ENCODE results near the gene FER.
"Not testable (repeated sequence)": the region's sequence is repeated elsewhere in the genome, so short reads cannot be mapped to it uniquely, and the experiment has no call there.

Gene FER

GRCh38 chr5:108760512-108760911 lies 12.8 kb downstream of the FER start:
- TF ChIP-seq CTCF (IDR thresholded peaks at IDR 0.05; ENCODE audit: low read length, missing control alignments), result no peak
- DNase-seq (ENCODE audit: low read depth), result no peak
- H3K4me3 ChIP-seq (replicated peaks; ENCODE audit: low read depth, low read length), result no peak overlapping the region

GRCh38 chr5:108762660-108763059 lies 15.0 kb downstream of the FER start:
- no peak for TF ChIP-seq CTCF (IDR thresholded peaks at IDR 0.05; ENCODE audit: low read length, missing control alignments)
- H3K4me3 ChIP-seq (replicated peaks; ENCODE audit: low read depth, low read length), result no peak overlapping the region
- no peak for DNase-seq (ENCODE audit: low read depth)

GRCh38 chr5:108763222-108763916 lies 15.7 kb downstream of the FER start:
- TF ChIP-seq CTCF (IDR thresholded peaks at IDR 0.05; ENCODE audit: low read length, missing control alignments), result no peak
- DNase-seq (ENCODE audit: low read depth), result no peak
- H3K4me3 ChIP-seq (replicated peaks; ENCODE audit: low read depth, low read length), result no peak overlapping the region

- no peak for DNase-seq (ENCODE audit: low read depth)
- no peak for TF ChIP-seq CTCF (IDR thresholded peaks at IDR 0.05; ENCODE audit: low read length, missing control alignments)
- H3K4me3 ChIP-seq (replicated peaks; ENCODE audit: low read depth, low read length), result no peak overlapping the region
Observed at GRCh38 chr5:108765647-108766046, 17.9 kb downstream of the FER start.

GRCh38 chr5:108766916-108767315 lies 19.2 kb downstream of the FER start:
- not testable (repeated sequence) for H3K4me3 ChIP-seq (replicated peaks; ENCODE audit: low read depth, low read length); DNase-seq (ENCODE audit: low read depth)

GRCh38 chr5:108769352-108769751 lies 21.7 kb downstream of the FER start:
- no peak overlapping the region for H3K4me3 ChIP-seq (replicated peaks; ENCODE audit: low read depth, low read length)

GRCh38 chr5:108772626-108773025 lies 24.9 kb downstream of the FER start:
- no peak for DNase-seq (ENCODE audit: low read depth)
- no peak overlapping the region for H3K4me3 ChIP-seq (replicated peaks; ENCODE audit: low read depth, low read length)
- no peak for TF ChIP-seq CTCF (IDR thresholded peaks at IDR 0.05; ENCODE audit: low read length, missing control alignments)

More at GRCh38 chr5:108769352-108769751, 21.7 kb downstream of the FER start:
- TF ChIP-seq CTCF (IDR thresholded peaks at IDR 0.05; ENCODE audit: low read length, missing control alignments), result no peak
- DNase-seq (ENCODE audit: low read depth), result no peak

All from fibroblast of pulmonary artery (primary cell).